GM19351 (cell line): ENCODE data around the gene CRHR1.

Experiments
- ATAC-seq: cut with Tn5 transposase; IDR thresholded peaks from one replicate; pipeline ENCODE4 v1.9.1; 2021; ENCODE audit warnings: mild to moderate bottlenecking, moderate library complexity; ENCODE audit not compliant: unreplicated experiment

Gene CRHR1

DNA sequence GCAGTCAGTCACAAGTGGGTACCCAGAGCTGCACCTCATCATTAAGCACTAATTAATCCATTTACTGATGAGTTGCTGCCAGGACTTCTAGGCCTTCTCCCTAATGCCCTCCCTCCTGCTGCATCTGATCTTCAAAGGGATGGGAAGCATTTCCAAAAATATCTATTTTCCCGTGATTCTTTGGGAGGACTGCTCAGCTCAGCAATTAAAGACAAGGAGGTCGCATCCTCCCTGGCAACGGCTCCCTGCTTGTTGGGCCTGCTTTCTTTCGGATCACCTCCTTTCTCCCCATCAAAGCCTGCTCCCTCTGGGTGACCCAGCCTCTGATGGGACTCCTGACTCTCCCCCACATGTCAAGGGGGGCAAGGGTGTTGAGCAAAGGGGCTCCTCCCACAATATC is 34.6 kb downstream of the CRHR1 start:
- no peak for ATAC-seq

DNA sequence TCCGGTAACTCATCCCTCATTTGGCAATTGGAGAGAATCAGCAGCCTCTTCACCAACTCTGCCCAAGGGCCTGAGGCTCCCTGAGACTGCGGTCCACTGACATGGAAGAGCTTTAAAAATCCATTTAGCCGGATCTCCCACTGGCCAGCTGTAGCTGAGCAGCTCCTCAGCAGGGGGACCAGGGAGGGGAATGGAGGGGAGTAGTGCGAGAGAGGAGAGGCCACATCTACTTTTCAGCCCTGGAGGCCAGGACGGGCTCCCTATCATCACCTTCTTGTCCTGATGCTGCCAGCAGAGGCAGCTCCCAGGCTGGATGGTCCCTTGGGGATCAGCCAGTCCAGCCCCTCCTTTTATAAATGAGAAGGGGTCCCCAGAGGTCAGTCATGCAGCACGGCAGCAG is 35.5 kb downstream of the CRHR1 start:
- ATAC-seq: no peak

DNA sequence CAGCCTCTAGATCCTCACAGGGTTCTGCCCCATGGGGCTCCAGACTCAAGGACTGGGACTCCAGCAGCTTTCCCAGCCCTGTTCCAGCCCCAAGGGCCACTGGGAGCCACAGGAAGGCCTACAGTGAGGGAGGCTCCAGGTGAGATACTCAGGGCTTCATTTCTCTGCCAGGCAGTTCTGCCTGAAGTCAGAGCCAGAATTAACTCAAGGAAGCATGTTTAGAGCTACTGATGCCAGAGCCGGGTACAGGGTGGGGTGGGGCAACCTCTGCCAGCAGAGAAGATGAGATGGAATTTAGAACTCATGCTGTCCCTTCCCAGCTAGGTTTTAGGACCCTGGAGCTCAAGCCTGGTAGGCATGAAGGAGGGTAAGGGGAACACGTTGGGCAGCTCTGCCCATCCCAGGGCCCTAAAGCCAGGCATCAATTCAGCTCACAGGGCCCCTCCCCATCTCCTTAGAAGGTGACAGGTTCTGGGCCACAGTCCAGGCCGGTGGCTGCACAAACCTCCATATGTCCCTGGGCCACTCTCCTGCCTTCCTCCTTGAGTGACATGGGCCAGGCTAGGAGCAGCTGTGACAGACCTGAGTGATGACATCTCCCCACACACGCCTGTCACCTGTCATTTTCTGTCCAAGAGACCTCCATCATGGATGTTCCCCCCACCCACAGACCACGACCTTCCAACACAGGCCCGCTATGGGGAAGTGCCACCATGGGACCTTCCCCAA is 36.1 kb downstream of the CRHR1 start:
- ATAC-seq: no peak

DNA sequence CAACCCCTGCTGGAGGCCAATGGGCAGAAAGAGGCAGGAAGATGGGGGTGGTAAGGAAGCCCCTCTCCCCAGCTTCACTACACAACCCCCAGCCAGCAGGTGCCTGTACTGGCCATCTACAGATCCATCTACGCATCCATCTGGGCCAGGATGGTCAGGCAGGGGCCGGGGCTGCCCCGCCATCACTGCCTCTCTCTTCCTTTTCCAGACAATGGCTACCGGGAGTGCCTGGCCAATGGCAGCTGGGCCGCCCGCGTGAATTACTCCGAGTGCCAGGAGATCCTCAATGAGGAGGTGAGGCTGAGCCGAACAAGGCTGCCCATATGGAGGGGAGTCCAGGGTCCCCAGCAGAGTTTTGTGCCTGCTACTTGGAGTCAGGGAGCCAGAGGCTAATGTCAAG is 37.0 kb downstream of the CRHR1 start:
- no peak for ATAC-seq

DNA sequence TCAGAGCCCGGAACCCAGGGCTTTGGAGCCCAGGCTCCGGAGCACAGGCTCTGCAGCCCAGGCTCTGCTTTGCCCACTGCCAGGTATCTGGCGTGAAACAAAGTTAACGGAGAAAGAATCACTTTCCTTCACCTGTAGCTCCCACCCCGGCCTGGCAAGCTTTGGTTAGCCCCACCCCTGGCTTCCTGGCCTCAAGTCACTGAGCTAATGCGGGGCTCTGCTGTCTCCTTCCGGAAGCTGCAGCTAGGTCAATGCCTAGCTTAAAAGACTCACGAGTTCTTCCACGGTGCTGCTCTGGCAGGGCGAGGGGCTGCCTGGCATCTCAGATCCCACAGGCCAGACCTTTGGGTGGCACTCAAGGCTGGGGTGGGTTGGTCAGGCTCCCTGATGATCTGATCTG is 39.5 kb downstream of the CRHR1 start:
- no peak for ATAC-seq

DNA sequence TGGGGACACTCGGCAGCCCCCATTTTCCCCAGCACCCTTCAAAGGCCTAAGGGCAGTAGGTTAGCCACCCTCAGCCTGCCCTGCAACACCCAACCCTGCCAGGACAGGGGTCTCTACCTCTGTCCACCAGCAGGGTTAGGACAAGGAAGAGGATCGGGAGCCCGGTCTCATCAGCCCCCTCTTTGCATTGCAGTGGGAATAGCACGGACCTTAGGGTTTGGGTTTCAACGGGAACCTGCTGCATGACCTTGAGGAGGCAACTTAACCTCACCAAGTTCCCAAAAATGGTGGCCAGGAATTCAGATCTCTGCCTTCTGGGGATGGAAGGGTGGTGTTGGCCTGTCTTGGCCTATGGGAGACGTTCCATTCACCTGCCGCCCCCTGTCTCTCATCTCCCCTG is 40.4 kb downstream of the CRHR1 start:
- ATAC-seq: no peak

DNA sequence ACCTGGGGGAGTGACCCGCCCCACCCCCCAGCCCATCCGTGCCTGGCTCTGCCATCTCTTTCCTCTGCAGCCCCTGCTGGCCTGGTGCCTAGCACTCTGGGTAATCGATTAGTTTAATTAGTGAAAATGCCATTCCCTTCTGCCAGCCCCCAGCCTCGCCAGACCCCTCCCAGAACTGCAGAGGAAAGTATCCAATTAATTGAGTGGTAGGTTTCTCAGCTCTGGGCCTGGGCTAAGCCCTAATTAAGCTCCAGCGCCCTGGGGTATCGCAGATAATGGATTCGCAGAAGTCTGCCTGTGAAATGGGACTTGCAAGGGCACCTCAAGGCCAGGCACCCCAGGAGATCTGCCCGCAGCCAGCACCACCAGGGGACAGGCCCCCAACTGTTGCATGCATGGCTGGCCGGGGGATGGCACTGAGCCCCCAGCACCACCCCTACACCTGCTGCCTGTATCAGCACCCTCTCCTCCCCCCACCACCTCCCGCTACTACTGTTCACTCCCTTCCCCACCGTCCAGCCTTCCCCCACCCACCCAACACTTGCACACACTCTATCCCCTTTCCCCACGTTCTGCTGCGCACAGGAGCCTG is 40.9 kb downstream of the CRHR1 start:
- no peak for ATAC-seq

DNA sequence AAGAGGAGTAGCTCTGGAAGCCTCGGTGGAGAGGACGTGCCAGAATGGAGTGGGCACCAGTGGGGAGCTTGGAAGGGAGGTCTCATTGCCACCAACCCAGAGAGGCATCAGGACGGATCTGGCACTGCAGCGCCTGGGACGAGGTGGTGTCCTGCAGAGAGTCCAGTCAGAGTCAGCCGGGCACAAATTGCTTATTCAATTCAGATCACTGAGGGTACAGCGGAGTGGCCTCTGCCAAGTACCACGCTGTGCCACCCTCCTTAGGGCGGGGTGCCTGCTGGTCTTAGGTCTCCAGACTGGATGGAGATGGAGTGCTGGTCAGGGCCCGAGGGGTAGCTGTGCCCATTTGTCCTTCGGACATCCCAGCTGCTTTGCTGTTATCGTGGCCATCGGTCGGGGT is 41.7 kb downstream of the CRHR1 start:
- no peak for ATAC-seq

DNA sequence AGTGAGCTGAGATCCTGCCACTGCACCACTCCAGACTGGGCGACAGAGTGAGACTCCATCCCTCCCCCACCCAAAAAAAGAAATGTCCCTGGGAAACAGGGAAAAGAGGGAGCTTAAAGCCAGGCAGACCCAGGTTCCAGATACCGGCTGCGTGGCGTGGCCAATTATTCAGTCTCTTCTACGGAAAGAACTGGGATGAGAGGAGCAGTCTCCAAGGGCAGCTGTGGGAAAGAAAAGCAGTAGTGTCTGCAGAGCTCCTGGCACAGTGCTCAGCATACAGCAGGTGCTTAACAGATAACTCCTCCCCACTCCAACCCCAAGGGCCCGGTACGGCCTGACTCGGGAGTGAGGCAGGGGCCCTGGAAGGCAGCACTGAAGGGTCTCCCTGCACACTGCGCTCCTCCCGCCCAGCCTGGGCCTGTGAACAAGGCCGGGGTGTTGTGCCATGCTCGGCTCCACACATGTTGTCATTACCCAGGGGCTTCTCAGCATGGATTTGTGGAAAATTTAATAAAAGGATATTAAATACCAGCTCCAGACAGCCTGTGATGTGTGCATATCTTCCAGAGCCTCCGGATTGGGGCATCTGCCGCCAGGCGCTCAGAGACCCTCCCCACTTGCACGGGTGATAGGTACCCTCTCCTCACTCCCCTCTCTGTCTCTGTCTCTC is 42.9 kb downstream of the CRHR1 start:
- no peak for ATAC-seq

DNA sequence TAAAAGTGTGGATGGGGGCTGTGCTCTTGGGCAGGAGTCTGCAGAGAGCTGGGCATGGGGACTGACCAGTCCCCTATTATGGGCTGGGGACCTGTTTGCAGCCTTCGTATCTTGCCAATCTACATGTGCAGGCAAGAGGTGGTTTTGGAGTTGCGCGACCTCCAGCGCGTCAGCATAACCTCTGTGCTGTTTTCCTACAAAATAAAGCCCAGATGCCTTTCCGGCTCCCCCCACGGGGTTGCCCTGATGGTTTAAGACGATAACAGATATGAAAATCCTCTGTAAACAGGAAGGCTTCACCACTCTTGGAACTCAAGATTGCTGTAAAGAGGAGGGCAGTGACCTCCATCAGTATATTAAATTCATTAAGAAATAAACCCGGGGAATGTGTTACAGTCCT is 44.1 kb downstream of the CRHR1 start:
- ATAC-seq: no peak

DNA sequence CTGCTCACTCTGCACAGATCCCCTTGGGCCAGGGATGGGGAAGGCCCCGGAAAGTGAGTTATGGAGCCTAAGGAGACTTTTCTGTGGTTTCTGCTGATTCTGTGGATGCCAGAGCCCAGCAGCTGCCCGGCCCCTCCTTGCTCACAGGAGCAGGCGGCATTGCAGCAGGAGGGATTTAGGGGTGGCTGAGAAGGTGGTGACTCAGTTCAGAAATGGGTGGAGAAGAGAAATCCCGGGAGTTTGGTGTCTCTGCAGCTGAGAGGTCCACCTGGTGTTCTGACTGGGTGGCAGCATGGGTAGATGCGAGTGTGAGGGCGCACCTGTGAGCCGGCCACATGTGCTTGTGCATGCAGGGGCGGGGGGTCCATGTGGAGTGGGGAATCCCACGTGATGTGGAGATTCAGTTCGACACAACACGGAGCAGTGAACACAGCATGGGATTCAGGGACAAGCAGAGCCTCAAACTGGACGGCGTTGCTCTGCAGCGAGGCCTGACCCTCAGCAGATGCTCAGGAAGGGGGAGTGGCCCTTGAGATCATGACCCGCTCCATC is 44.5 kb downstream of the CRHR1 start:
- ATAC-seq: no peak

DNA sequence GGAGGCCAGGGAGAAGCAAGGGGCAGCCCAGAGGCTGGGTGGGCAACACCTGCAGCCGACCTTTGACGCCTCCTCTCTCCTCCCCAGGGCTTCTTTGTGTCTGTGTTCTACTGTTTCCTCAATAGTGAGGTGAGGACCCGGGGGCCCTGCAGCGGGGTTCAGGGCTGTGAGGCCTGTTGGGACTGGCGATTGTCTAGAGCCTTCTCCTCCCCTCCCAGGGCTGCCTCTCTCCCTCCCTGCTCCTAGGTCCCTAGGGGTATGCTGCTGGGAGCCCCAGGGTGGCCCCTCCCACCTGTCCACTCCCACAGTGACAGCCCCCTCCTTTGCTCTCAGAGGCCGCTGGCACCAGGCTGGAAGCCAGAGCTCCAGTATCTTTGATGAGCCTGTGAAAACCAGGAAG is 49.8 kb downstream of the CRHR1 start:
- no peak for ATAC-seq

DNA sequence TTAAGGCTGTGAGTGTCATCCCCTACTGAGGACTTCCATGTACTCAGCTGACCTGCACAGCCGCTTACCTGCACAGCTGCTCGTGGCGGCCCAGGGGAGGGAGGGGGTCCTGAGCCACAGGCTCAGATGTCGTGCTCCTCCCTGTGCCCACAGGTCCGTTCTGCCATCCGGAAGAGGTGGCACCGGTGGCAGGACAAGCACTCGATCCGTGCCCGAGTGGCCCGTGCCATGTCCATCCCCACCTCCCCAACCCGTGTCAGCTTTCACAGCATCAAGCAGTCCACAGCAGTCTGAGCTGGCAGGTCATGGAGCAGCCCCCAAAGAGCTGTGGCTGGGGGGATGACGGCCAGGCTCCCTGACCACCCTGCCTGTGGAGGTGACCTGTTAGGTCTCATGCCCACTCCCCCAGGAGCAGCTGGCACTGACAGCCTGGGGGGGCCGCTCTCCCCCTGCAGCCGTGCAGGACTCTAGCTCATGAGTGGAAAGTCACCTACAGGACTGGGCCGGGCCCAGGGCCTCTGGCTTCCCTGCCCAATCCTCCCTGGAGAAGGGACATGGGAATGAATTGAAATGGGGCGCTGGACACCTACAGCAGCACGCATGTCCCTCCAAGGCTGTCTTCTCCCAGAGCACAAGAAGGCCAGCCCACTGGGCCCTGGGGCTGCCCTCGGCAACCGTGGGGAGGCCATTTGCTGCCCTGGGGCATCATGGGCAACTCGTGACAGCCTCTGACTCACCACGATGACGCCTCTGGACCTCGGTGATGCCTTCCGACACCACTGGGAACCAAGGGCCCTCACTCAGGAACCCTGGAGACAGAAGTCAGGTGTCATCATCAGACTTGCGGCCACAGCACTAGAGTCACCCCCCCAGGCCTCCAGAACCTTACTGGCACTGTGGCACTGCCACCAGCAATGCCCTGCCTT is 50.6 kb downstream of the CRHR1 start:
- ATAC-seq: no peak

DNA sequence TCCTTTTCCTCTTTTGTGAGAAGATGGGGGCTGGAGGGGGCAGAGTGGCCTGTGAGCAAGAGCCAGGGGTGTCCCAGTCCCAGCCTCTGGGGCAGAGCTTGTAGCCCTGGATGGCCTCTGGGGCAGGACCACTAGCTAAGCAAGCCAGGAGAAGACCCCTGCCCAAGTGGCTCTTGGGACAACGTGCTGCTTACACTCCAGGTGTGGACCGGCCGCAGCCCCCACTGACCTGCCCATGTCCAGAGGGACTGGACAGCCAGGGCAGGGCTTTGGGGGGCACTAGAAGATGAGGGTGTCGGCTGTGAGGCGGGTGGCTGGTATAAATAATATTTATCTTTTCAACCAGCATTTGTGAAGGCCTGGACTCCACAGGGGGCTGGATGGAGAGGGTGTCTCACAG is 51.4 kb downstream of the CRHR1 start:
- no peak for ATAC-seq

DNA sequence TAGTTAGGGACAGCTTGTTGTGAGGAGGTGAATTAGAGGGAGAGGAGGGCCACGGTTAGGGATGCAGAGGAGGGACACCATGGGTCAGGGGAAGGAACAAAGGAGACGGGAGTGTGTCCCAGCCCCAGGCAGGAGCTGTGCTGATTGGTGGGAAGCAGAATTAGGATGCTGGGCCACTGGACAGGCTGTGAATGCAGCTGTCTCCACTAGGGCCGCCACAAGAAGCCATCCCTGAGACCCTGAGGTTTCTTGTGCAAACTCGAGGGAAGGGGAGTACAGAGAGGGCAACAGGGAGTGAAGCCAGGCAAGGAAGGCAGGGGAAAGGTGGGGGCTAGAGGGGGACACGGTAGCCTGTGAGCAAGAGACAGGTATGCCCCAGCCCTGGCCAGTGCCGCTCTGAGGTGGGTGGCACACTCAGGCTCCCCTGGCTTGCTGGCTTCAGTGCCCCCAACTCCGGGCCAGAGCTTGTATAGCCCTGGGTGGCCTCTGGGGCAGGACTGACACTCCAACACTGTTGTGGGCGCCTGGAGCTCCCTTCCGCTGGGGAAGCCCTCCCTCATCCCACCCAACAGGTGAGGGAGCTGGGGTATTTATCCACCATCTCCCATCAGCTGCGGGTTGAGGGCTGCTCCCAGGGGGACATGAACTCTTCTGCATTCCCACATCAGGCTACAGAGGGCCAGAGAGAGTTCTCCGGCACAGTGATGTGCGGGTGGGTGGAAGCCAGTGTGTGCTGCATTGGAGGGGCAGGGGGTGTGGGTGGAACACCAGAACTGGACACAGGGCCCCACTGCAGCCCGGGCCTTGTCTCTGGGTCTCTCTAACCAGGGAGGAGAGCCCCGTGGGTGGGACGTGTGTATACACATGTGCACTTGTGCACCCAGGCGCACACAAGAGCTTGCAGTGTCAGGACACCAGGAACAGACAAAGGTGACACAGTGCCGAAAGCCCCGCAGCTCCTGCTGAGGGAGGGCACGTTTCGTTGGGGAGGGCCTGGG is 52.2 kb downstream of the CRHR1 start:
- ATAC-seq: no peak

DNA sequence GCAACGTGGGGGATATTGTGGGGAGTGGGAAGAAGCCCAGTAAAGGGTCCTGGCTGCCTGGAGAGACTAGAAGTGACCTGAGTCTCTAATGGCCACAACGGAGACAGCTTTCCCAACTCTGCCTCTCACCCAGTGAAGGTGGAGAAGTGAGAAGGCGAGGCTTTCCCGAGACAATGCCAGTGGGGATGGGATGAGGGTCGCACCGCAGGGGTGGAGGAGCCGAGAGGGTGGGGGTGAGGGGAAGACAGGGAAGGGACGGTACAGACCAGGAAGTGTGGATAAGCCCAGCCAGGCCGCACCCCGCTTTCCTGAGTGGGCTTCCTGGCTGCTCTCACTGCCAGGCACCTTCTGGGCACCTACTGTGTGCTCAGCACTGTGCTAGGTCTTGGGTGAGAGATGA is 53.1 kb downstream of the CRHR1 start:
- ATAC-seq: no peak

DNA sequence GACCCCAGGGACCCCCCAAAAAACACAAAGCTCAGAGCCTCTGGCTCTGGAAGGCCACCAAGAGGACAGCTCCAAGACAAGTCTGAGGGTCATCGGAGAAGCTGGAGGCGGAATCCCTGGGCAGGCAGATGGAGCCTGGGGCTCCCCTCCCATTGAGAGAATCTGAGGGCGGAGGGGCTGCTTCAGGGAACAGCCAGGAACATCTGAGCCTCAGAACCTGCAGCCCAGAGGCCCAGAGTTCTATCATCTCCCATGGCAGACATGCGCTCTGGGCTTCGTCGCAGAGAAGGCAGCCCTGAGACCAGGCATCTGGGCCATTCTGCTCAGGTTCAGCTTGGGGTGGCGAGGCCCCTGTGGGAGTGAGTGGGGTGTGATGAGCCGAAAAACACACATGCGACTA is 53.5 kb downstream of the CRHR1 start:
- ATAC-seq: no peak

DNA sequence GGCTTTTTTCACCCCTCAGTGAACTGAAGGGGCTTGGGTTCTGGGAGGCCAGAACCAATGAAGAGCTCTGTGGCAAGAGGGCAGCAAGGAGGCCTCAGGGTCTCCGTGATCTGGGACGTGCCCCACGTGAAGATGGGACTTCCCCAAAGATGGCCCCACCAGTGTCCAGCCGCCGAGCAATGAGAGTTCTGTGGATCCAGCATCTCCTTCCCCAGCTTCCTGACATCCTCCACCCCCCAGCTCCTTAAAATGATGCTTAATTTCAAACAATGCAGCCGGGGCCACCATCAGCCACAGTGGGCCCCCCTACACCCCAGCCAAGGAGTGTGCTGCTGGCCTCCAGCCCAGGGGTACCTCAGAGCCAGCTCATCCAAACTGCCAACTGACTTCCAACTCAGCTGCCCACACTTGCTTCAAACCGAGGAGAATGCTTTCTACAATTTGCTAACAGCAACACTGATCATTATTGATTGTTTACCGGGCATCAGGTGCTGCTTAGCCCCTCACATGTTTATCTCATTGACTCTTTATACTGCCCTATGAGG is 54.7 kb downstream of the CRHR1 start:
- ATAC-seq: no peak

DNA sequence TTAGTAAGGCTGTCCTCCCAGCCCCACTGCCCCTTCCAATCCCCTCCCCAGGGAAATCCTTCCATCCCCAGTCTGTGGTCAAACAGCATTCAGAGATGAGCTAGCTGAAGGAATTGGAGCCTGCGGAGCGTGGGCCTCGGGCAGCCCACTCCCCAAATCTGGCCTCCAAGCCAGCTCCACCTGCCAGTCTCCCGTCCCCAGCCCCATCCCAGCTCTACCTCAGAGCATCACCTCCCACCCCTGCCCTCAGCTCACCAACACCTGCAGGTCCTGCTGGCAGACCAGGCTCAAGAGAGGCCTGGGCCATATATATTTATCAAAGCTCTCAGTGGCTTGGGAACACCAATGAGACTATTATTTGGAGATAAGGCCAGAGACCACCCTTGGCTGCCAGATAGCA is 55.3 kb downstream of the CRHR1 start:
- ATAC-seq: no peak

DNA sequence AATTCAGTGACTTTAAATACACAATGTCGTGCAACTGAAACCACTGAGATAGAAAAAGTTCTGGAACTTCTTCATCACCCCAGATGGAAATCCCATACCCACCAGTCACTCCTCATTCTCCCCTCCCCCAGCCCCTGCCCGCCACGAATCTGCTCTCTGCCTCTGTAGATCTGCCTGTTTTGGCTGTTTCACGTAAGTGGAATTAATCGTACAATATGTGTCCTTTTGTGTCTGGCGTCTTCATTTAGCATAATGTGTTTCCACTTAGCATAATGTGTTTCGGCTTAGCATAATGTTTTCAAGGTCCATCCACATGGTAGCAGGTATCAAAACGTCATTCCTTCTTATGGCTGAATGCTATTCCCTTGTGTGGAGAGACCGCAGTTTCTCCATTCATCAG is 57.1 kb downstream of the CRHR1 start:
- no peak for ATAC-seq
